DOHH2 (cell line): ENCODE measurements around the gene KCTD10.

Experiments
- CTCF ChIP-seq: fragments of 200-600 bp; sonication (generic); IDR thresholded peaks from one replicate; pipeline ENCODE4 v1.5.1; 2014; ENCODE audit warnings: antibody characterized with exemption, mild to moderate bottlenecking, low read depth, low read length; ENCODE audit not compliant: poor library complexity, severe bottlenecking
- EZH2phosphoT487 ChIP-seq: fragments of 200-600 bp; sonication (generic); IDR thresholded peaks from 2 replicates; pipeline ENCODE4 v1.6.1; 2017; ENCODE audit warnings: borderline replicate concordance, mild to moderate bottlenecking, antibody characterized with exemption, low read length, moderate library complexity, mixed read lengths

DNA sequence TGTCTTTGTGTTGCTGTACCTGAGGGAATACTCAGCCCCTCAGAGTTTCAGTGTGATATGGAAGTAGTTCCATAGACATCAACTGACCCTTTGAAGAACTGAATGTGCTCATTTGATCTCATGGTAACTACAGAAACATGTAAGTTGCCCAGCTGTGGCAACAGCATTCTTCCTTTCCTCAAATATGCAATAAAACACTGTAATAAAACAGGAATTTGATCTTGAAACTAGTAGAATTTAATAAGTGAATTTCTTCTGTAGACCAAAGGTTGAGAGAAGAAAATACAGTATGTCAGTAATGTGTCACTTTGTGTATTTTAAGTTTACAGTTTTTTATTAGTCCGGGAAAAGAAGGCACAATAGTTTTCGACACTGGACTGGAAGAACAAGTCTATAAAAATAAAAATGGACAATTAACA, 31.9 kb downstream of the KCTD10 start:
- TF ChIP-seq CTCF (no peak), EZH2phosphoT487 (no peak)
